T follicular helper cell (primary cell): Measurements from ENCODE around the gene COA1.
"Not testable (repeated sequence)": the region's sequence is repeated elsewhere in the genome, so short reads cannot be mapped to it uniquely, and the experiment has no call there.

Experiments
- DNase-seq: peaks from one replicate; pipeline ENCODE4 v3.0.0-alpha.2; 2020; ENCODE audit warnings: low read depth

Gene COA1

DNA sequence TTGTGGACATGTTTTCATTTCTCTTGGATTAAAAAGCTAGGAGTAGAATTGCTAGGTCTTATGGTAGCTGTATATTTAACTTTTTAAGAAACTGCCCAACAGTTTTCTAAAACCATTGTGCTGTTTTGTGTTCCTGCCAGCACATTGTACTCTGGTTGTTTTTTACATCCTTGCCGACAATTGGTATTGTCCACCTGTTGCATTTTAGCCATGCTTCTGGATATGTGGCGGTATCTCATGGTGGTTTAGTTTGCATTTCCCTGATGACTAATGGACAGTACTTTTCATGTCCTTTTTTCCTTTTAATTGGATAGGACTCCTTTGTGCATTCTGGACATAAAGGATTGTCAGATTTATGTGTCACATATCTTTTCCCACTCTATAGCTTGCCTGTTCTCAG is 100.9 kb downstream of the COA1 start:
- DNase-seq: no peak

DNA sequence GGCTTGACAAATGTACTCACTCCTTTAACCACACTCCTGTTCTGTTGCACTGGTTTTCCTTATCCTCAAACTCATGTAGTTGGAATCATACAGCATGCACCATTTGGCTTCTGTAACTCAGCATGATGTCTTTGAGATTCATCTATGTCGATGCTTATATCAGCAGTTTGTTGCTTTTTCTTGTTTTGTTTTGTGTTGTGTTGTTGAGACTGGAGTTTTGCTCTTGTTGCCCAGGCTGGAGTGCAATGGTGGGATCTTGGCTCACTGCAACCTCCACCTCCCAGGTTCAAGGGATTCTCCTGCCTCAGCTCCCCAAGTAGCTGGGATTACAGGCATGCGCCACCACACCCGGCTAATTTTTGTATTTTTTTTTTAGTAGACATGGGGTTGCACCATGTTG is 101.5 kb downstream of the COA1 start:
- not testable (repeated sequence) for DNase-seq

DNA sequence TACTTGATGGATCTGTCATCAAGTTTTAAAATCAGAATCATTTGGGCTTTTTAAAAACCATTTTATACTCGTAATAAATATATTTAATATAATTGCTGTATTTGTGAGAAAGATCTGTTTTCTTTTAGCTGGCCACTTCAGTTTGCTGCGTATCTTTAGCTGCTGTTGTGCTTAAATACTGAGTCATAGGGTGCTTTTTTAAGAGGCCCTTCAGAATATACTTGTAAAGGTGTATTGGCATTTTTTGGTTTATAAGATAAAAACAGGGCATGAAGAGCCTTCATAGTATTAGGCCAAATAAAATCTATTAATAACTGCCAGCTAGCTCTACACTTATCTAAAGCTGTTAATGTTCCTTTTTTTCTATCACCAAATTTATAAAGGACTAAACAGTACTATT is 102.6 kb downstream of the COA1 start:
- DNase-seq: no peak

DNA sequence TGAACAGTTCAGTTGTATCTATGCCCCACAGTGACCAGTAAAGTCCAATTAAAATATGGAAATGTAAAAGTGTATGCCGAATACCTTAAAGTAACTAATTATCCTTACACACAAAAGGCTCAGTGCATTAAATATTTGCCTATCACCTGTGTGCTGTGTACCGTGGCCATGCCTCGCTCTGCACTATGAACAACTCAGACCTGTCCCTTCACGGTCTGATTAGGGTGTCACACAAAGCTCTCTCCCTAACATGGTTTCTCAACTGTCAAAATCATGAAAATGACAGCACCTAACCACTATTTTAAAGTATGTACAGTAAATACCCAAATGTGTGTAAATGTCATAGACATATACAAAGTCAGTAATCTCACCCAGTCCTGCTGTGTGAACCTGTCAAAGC is 103.3 kb downstream of the COA1 start:
- no peak for DNase-seq

DNA sequence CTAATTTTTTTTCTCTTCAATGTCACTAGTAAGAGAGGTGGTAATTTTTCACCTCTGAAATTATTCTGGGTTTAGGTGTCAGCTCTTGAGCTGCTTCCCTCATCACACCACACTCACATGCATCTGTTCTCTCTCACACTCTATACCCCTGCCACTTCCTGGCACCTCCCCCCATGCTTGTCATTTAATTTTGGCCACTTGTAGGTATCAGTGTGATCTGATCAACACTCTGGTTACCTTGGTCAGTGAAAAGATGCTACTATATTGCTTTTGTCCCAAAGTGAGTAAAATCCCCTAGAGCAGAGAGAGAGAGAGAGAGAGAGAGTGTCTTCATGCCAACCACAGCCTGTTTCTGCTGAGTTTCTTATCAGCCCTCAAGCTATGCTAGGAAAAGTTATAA is 103.9 kb downstream of the COA1 start:
- no peak for DNase-seq

DNA sequence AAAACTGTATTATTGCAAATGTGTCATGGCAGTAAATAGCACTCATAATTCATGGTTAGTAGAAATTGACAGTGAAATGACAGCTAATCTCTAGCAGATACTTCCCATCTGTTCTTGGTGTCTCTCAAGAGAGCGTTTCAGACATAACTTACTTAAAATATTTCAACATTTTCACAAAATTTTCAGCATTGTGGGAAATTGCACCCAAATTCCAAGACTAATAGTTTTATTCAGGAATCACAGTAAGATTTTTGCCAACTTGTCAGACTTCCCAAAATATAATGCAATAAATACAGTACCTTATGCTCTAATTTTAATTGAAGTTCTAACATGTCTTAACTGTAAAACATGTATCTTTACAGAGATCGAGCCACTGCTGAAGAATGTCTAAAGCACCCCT is 105.2 kb downstream of the COA1 start:
- DNase-seq: no peak

DNA sequence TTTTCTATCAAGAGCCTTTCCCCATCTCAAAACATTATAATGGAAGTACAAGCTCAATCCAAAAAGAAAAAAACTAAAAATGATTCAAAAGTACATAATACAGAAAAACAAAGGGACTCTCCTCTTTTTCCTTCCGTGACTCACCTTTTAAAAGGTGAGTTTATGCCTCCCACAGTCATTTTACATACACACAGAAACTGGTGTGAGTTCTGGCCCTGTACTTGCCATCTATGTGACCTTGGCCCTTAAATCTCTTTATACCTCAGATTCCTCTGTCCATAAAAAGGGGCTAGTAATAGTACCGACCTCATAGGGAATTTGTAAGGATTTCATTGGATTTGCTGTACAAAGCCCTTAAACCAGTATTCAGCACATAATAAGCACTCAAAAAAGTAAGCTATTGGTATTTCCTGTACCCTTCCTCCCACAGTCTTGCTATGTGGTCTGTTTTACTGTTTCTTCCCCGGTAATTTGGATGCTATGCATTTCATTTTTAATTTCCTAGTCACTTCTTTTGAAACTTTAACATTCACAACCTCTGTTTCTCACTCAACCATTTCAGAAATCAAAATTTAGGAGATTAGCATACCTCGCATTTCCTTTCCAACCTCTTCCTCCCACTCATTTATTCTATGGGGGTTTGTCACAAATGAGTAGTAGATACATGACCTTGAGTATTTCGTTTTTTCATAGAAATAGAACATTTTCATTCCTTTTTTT is 107.4 kb downstream of the COA1 start:
- DNase-seq: no peak

DNA sequence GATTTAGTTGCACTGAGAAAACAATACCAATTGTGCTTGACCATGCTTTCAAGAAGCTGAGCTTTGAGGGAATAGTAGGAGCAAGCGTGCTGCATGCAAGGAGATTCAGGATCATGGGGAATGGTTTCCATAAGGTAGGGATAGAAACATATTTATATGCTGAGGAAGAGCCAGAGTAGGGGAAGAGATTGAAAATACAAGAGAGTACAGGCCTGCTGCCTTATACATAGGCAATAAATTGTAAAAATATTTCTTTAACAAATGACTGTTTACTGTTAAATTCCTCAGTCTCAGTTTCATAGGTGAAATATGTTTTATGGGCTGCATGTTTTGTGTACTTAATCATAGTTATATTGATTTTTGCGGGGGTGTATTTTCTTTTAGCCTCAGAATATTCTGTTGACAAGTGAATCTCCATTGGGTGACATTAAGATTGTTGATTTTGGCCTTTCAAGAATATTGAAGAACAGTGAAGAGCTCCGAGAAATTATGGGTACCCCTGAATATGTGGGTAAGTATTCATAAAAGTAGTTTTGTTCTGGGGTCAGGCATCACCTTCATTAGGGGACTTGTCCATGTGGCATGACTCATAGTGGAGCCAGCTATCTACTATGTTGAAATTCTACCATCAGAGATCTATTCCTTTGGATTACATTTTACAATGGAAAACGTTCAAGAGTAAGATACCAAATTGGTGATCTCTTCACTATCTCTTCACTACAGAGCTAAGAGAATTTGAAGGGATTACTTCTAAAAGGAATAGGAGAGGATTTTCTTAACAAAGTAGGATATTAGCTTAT is 109.9 kb downstream of the COA1 start:
- no peak for DNase-seq

DNA sequence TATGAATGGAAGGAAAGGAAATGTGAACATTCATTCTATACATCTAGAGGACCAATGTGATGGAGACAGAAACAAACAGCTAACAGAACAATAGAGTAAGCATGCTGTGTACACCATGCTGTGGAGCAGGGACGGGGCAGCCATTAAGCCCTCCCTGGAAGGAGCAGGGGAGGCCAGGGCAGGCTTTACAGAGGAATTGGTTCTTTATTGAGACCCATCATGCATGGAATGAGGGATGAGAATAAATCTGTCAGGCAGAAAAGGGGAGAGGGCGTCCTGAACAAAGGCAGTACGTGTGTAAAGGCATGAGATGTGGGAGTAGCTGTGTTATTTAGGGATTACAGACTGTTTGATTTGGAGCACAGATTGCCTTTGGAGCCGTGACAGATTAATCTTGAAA is 111.2 kb downstream of the COA1 start:
- DNase-seq: no peak

DNA sequence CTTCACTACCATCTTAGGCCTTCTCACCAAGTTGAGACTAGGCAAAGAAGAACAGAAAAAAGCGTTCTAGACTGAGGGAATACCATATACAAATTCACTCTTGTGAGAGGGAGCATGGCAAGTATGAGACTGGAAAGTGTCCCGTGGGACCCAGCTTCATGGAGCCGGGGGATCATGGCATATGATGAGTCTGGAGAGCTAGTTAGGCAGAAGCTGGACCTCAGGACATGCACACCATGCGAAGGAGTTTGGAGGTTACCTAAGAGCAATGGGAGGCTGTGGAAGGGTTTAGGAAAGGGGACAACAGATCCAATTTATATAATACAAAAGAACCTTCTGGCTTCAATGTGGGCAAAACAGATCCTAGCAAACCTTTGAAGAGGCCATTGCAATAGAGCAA is 112.3 kb downstream of the COA1 start:
- no peak for DNase-seq

DNA sequence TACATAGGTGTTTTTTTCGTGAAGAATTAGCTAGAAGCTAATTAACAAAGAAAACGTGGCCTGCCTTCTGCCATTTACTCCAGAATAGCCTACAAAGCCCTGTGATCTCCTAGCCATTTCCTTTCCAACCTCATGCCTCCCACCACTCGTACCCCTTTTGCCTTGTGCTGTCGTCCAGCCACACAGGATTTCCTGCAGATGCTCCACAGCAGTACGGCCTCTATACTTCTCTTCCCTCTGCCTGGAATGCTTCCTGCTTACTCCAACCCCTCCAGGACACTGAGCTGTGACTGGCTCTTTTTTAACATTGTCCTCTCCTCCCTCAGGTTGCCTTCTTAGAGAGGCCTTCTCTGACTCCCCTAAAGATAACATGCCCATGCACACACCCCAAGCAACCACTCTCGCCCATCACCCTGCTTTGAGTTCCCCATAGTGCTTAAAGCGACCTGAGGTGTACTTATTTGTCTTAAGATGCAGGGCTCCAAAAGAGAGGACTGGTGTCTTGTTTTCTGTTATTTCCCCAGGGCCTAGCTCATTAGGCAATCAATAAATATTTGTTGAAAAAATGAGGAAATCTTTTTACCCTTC is 113.7 kb downstream of the COA1 start:
- no peak for DNase-seq

DNA sequence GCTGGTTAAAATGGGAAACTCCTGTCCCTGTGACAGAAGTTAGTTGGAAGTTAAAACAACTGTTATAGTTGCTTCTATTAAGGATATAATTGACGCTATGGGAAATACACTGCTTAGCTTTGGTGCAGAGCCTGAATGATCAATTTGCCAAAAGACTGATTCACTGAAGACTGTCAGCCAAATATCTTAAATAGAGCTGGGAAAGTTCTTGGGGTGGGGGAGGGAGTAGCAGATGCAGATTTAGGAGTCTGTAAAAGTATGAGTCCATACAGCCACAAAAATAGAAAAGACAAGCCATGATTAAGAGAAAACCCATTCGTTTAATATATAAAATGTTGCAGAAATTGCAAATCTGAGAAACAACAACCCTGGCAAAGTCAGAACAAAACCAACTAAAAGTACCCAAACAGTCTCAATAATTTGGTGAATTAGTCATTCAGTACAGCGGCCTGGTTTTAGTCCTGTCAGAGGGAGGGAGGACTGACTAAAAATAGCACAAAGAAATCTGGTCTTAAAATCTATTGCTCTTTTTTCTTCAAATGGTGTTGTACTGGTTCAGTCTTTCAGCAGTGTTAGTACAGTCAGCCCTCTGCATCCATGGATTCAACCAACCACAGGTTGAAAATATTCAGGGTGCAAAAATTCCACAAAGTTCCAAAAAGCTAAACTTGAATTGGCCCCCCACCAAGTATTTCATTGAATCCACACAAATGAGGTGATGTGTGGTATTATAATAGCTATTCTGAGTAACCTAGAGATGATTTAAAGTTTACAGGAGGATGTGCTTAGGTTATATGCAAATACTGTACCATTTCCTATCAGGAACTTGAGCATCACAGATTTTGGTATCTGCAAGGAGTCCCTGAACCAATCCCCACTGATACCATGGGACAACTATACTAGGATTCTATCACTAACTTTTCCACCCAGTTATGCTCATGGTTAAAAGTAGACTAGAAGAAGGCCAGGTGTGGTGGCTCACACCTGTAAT is 116.4 kb downstream of the COA1 start:
- DNase-seq: no peak

DNA sequence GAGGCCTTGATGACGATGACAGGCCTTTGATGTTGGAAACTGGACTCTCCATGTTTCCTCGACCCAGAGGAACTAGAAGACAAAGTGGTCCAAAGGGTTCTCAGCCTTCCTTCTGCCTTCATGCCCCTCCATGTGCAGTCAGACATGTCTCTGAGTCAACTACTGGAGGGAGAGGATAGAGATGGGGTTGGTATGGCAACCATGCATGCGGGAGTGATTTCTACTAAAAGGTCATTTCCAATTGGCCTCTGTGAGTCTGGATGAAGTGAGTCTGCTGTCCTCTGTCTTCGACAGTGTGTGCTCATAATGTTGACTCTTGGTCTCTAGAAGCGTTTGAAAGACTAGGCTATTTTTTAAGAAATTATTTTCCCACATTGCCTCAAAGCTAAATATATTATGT is 117.2 kb downstream of the COA1 start:
- no peak for DNase-seq

DNA sequence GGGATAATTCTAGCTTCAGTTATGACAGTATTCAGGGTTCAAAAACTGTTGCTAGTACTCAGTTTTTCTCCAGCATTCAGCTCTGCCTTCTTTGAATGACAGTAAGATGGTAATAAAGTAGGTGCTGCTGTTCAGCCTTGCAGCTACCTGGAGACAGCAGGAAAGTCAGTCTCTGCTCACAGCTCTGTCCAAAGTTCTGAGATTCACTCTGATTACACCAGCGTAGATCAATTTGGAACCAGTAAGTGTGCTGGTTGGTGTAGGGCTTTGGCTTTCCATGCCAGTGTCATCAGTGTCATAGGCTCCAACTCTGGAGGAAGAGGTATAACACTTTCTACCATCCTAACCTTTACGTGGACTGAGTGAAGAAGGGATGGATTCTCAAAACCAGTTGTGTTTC is 120.2 kb downstream of the COA1 start:
- no peak for DNase-seq

DNA sequence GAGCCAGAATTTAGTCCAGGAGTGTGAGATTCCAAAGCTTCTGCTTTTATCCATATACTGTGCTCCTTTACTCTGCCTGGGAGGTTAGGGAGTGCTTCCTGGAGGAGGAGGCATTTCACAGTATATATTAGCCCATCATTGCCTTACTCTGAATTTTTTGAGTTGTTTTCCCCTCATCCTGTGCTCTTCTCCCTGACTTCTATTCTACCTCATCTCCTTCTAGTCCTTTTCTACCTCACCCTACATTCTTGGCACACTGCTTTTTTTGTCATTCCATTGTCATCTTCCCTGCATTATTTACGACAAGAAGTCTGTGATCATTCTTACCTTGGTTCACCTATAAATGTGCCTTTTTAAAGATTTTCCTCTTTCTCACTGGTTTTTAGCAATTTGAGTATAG is 125.1 kb downstream of the COA1 start:
- no peak for DNase-seq

DNA sequence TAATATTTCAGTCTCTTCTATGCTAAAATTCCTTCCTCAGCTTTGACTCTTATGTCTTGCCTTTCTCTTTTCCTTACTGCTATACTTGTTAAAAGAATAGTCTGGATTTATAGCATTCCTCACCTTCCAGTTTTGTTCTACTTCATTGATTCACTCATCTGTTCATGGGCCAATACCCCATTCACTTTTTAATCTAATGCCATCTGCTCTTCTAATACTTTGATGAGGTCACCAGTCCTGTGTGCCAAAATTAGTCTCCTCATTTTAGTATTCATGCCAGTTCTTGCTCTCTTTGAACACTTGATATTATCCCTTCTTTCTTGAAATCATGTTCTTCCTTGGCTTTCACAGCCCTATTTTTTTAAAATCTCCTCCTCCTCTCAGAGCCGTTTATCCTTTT is 127.1 kb downstream of the COA1 start:
- no peak for DNase-seq

DNA sequence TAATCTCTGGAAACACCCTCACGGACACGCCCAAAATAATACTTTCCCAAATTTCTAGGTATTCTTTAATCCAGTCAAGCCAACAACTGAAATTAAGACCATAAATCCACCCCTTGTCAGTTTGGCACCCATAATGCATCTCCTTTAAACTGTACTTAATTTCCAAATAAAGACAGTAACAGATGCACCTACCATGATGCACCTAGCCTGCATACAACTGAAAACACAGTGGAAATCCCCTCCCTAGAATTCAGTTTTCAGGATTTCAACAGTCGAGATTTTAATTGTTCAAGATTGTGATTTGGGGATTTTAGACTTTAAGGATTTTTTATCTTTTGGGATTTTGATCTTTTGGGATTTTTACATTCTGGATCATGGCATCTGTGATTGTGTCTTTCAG is 129.3 kb downstream of the COA1 start:
- no peak for DNase-seq

DNA sequence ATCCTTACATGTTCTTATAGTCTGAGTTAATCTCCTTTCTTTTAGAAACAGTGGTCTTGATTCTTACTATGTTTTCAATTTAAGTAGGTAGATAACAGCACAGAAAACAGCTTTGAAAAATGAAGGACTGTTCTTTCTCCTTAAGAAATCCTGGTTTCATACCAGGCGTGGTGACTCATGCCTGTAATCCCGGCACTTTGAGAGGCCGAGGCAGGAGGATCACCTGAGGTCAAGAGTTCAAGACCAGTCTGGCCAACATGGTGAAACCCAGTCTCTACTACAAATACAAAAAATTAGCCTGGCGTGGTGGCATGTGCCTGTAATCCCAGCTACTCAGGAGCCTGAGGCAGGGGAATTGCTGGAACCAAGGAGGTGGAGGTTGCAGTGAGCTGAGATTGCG is 132.9 kb downstream of the COA1 start:
- not testable (repeated sequence) for DNase-seq

DNA sequence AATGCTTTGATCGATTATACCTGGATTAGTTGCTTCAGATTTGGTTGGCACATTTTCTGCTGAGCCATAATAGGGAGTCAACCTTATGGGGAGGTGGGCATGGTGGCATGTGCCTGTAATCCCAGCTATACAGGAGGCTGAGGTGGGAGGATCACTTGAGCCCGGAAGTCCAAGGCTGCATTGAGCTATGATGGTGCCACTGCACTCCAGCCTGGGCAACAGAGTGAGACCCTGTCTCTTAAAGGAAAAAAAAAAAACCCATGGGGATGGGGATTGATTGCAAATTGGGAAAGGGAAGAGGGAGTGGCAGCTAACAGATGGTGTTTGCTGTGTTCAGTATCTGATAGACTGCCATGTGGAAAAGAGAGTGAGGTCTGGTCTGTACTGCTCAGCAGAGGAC is 135.3 kb downstream of the COA1 start:
- DNase-seq: no peak

DNA sequence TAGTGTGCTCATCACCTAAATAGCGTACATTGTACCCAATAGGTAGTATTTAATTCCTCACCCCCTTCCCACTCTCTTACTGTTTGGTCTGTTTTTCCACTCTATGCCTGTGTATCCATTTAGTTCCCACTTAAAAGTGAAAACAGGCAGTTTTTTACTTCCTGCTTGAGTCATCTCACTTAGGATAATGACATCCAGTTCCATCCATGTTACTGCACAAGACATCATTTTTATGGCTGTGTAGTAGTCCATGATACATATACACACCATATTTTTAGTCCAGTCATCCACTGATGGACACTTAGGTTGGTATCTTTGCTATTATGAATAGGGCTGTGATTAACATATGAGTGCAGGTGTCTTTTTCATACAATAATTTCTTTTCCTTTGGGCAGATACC is 136.3 kb downstream of the COA1 start:
- DNase-seq: no peak

DNA sequence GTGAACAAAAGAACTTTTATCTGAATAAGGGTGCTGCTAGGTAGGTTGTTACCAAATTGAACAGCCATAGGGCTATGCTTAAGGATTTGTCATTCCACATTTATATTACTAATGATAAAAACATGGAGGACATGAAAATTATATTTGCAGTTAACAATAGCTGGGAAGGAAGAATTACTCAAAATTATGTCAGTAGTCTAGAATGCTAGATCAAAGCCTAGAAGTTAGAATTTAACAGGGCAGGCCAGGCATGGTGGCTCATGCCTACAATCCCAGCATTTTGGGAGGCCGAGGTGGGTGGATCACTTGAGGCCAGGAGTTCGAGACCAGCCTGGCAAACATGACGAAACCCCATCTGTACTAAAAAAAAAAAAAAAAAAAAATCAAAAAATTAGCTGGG is 137.0 kb downstream of the COA1 start:
- DNase-seq: no peak

DNA sequence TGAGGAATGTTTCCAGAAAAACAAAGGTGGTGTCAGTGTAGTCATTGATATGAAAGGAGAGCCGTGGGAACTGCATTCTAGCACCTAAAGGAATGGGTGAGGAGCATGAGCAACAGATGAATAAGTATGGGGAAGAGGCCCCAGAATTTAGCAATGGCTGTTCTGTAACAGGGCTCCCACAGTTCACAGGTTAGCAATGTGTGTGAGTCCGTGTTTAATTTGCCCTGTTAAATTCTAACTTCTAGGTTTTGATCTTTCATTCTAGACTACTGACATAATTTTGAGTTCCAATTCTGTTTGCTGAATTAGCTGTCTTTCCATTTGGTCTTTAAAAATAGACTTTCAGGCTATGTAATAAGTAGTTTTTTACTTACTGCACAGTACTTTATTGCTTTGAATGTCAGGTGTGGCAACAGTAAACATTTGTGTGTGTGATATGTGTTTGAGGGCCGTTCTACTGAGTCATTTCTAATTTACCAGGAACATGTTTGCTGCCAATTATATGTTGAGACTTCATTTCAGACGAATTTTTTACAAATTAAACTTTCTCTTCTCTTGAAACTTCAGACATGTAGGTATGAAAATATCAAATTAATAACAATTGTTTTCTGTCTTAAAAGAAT is 137.7 kb downstream of the COA1 start:
- DNase-seq: no peak
